Hematopoietic multipotent progenitor cell treated with erythropoietin and hydrocortisone succinate and interleukin-3 and kit ligand, for 4 days (in vitro differentiated cells): ENCODE data around the gene ZNF407.

Experiments used
- DNase-seq: peaks from one replicate; pipeline ENCODE4 v3.0.0-alpha.2; 2015

ZNF407 gene

DNA sequence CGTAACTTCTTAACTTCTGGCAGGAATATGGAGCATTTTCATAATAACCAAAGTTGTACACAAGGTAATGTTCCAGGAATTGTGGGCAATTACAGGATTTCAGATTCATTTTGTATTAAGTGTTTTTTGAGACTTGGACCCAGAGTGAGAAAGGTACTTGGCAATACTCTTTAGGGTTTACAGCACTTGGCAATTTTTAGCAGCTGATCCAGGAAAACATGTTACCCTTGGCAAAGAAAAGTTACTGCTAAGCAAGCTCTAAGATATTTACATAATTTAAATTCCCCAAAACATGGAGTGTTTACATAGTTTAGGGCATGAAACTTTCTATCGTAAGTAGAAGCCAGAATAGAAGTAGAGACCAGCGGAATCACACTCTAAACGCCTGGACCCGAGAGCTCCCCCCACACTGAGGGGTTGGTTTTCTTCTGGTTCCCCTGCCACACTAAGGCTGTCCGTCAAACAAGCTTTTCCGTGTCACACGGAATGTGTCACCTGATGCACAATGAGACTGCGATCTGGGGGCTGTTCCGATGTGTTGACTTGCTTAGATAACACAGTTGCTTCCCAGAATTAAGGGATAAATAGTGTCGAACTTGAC is 434.1 kb downstream of the ZNF407 start:
- DNase-seq = no peak

DNA sequence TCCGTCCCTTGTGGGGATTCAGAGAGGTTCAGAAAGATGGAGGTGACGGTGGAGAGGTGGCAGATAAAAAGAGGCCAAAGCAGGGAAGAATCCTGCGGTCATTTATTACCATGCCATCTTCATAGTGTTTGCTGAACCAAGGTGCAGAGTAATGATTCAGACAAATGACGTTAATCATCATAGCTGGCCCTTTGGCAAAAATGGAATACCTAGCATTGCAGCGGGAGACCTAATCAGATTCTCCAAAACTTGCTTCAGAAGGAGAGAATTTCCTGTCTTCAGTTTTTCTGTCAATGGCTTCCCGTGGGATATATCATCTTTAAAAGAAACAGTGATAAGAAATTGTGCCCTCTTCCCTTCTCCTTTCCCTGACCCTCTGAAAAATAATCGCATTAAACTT is 435.8 kb downstream of the ZNF407 start:
- no peak for DNase-seq

DNA sequence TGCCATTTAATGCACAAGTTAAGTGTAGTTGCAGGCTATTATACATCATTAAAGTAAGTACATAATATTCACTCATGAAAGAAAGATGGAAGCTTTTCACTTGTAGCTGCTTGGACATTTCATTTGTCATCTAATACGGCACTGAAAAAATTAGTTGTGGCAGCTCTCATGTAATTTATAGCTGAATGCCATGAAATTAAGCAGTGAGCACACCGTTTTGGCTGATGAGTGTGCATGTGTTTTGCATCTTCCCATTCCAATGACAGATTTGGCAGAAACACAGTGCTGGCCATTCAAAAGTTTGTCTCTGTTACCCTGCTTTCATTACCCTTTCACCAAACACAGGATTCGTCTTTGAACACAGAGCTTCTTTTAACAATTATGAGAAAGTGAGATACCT is 437.3 kb downstream of the ZNF407 start:
- DNase-seq = no peak

DNA sequence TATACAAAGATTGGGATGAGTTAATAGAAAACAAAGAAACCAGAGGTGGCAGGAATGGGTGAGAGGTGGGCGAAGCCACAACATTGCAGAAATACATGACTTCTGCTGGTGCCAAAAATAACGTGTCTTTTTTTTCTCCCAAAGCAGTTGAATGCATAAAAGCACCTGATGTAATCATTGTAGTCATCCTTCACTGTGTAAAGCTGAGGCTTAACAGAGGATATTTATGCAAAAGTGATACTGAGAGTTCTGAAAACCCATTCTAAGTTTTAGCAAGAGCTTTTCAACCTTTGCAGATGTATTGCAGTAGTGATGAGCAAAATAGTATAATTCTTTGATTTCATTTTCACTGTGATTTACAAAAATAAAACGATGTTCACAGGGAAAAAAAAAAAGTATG is 438.3 kb downstream of the ZNF407 start:
- no peak for DNase-seq

DNA sequence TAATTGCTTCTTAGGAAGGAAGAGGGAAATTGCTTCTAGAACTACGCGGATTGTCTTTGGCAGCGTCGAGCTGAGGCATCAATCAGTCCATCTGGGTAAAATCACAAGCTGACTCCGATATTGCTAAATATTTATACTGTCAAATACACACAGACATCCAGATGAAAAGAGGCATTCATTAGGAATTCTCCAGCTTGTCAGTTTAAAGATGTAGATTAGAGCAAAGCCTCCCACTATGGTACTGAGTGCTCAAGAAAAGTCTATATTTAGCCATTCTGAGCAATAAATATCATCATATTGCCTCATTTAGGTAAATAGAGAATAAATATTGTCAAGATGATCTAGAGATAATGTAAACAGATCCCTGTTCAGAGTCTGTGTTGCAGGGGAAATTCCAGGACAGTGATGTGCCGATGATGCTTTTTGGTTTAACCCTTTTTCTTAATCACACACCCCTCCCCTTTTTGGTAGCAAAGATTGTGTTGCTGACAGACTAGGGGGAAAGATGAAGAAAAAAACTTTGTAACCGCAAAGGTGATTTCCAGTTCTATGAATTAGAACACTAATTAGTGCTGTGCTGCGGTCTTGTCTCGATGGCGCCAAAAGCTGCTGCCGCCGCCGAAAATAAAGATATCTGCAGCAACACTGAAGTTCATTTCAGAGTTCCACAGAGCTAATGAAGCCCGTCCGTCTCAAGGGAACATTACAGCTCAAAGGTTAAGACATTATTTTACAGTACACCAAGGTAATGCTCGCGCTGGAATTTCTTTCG is 439.4 kb downstream of the ZNF407 start:
- DNase-seq = no peak

DNA sequence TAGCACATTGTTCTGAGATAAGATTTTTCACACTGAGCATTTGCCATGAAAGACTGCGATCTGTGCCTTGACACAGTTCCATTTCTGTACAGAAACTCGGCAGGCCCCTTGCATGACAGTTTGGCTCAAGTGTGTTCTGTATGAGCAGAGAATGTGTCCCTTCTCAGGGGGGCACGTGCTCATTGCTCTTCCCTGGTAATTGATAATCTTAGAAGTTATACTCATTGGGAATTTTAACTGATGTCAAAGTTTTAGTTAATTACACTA is 440.0 kb downstream of the ZNF407 start:
- DNase-seq = no peak

DNA sequence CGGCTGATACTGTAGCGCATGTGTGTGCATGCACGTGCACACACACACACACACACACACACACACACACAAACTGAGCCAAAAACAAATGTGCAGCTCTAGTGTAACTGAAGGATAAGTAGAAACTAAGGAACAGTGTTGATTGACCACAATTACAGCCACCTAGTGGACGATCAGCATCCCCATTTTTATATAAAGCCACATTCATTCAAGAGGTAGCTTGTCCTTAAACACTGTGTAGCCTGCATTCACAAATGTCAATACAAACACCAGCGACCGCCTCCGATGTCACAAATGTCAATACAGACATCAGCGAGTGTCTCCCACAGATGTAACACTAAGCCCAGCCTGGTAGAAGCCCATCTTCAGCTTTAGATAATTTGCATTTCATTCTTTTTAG is 443.9 kb downstream of the ZNF407 start:
- DNase-seq = peak; percentile 31

DNA sequence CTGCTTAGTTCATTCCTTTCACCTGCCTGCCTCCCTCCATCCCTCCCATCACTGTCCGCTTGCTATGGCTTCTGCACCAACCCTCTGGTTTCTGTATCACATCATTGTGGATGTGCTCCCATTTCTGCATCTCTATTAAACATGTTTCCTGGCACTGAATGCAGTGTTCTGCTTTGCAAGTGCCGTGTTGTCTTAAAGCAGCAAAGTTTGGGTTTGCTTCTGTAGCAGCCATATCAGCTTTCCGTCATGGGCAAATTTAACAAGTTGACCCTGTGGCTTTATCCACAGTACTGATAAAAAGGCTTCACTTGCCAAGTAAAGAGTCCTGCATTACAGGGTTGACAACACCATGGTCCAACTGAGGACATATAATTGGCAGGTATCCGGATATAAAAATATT is 445.8 kb downstream of the ZNF407 start:
- DNase-seq = no peak

DNA sequence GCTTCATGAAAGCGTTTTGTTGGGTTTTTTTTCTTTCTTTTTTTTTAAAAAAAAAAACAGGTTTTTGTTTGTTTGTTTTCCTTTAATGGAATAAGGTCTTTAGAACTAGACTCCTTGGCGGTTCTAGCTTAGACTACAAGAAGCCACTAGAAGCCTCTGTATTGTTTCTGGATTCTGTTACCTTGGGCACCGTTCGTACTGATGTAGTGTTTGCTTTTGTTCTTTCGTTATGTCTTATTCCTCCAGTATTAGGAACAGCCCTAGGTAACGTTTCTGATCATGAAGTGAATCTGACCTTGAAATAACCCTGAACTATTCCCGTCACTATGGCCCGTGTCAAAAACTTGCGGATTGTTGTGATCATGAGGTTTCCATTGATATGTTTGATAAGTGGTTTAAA is 446.6 kb downstream of the ZNF407 start:
- DNase-seq = no peak

DNA sequence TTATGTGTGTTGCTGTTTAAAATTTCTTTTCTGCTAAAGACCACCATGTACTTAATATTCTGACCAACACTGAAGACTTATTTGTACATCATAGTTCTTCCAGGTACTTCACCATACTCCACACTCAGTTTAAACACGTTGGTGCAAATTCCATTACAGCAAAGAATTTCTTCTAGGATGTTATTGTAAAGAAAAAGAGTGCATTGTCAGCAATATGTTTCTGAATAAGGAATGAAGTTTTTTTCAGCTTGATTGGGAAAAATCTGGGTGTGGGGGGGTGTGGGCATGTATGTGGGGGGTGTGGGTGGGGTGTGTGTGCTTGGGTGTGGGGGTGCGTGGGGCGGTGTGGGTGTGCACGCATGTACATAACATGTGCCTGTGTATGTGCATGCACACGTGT is 447.1 kb downstream of the ZNF407 start:
- no peak for DNase-seq

DNA sequence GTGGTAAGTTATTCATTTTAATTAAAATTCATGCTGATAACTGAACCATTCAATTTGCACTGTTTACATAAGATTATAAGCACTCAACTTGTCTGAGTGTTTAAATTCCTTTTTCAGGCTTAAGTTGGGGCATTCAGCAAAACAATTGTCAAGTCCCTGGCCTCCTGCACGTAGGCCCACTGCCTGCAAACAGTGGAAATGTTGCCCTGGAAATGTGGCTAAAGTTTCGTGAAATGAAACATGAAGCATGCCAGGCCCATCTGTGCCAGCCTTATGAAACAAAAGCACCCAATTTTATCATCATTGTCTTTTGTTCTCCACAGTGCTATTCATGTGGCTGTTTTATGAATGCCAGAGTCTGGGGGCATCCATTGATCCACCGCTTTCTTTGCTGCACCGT is 447.6 kb downstream of the ZNF407 start:
- DNase-seq = no peak

DNA sequence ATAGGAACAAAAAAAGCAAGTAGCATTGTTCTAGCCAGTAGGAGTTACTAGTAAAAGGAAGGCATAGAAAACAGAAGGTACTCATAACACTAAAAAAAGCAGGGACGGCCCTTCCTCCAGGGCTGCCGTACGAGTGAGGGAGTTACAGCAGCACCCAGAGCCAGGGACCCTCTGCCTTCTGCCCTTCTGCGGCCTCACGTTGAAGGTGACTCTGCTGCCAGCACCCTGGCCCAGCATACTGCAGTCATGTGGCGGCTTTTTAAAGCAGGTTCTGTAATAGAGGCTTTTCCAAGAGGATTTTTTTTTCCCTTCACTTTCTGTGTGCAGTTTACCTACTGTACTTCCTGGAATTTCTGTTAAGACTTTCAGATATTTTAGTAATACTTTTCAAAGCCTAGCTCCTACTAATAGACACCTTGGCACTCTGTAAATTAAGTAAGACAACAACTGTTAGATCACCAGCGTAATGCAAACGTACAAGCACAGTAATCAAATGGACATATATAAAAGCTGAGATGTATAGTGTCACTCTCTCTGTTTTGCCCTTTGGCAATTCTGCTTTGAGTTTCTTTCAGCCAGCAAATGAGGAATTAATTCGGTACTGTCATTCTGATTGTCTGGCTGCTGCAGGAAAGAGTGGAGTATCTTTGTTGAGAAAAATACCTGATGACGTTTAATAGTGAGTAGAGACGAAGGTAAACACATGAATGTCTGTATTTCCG is 449.7 kb downstream of the ZNF407 start:
- DNase-seq = no peak

DNA sequence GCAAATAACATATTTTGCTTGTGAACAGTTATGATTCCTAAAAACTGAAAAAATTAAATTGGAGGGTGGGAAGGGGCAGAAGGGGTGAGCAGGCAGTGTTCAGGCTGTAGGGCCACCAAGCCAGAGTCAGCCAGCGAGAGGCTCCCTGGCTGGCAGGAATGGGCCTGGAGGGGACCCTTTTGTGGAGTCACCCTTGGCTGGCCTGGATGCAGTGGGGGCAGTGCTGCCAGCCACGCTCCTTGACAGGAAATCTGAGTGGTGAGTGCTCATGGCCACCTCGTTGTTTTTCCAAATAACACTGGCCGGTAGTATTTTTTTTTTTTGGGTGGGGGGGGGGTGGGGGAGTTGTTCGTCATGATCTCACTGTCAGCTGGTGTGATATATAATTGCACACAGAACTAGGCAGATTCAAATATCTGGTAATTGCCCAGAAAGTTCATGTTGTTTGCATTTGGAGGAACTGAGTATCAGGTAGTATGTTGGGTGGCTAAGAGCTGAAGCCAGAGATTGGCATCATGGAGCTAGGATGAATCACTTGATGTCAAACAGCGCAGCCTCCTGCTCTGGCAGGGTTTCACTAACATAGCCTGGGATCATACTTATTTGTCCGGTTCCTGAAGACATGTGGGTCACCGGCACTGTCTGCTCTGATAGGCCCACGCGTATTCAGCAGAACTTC is 451.2 kb downstream of the ZNF407 start:
- no peak for DNase-seq

DNA sequence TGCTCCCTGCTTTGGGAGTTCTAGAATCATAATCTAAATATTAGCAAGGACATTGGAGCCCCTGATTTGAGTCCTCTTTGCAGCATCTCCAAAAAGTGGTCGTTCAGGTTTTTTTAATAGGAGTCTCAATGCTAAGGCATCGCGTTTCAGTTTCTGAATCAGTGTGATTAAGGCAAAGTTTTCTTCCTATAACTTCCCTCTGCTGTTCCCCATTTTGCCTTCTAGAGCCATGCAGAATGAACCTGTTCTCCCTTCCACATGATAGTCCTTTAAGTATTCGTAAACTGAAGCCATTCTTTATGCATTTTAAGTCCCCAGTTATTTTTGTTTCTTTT is 451.8 kb downstream of the ZNF407 start:
- DNase-seq = no peak

DNA sequence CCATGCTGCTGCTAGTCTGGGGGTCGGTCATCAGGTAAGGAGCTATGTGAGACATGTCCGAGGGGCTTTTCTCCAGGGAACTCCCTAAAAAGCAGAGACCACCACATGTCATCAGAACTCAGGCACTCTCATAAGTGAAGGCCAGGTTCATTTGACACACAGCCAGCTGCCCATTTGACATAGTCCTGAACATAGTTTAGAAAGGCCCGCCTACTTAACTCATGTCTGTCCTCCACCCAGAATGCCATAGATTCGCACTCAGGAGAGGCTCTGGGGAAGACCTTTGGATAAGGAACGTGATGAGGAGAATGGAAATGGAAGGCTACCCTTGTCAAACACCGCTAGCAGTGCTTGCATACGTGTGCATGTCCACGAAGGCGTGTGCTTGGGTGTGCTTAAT is 454.1 kb downstream of the ZNF407 start:
- DNase-seq = no peak

DNA sequence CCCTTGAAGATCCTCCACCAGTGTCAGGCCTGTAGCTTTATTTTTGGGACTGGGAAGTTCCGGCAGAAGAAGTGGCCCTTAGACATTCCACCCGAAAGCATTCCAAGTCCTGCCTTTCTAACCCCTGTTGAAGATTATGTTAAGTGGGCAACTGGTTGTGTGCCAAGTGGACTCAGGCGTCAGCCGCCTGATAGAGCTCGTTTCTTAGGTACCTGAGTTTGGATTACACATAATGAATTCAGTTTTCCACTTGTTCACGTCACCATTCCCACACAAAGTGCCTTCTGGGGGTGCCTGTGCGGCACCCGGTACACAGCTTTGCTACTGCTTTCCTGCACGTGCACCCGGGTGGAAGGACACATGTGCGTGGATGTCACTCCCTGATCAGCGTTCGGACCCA is 454.8 kb downstream of the ZNF407 start:
- DNase-seq = no peak

DNA sequence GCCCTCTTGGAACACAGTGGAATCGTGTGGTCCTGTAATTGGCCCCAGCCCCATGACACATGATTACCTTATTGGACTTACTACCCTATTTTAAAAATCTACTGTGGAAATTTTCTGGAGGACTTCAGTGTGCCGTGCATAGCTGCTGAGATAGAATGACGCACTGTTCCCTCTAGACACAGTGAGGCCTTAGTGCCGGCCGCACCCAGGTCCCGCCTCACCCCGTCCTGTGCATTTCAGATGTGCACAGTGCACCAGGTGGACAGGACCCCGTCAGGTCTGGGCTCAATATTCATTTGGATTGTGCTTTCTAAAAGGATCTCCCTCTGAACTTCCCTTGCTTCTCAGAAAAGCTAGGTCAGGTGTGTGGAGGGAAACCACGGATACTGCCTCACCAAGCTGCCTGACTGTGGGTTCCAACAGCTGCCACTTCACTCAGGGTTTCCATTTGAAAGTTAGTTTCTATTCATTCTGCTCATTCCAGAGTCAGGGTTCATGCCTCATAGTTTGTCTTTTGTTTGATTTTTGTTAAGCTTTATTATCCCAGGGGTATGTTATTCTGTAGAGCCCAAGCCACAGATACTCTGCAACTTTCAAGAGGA is 455.5 kb downstream of the ZNF407 start:
- DNase-seq = no peak

DNA sequence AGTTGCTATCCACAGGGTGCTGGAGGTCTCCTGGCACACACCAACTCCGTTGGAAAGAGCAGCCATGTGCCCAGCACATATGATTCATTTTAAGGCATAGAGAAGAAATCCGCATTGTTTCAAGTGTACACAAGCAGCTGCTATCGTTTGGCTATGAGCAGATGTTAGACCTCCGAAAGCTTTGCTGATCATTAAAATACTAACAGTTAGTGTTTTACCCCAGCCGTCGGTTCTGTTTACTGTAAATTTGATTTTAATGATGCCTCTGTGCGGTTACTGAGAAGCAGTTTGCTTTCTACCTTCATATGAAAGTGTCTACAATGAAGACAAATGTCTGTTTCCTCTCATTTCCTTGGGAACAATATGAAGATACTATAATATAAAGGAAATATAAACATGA is 456.4 kb downstream of the ZNF407 start:
- DNase-seq = no peak

DNA sequence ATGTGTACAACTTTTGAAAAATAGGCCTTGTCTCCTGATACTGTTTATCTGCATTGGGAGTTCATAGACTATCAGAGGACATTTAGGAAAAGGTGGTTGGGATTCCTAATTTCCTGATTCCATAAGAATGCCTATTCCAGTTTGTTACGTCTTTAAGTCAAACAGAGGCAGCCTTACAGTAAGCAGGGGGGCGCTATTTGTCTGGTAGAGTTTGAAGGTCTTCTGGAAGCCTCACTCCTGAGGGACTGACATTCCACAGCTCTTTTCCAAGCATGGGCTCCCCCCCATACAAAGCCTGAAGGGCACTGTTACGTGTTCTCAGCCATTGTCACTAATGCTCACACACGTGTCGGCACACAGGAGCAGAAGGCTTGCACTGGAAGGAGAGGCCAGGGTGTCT is 456.9 kb downstream of the ZNF407 start:
- no peak for DNase-seq

DNA sequence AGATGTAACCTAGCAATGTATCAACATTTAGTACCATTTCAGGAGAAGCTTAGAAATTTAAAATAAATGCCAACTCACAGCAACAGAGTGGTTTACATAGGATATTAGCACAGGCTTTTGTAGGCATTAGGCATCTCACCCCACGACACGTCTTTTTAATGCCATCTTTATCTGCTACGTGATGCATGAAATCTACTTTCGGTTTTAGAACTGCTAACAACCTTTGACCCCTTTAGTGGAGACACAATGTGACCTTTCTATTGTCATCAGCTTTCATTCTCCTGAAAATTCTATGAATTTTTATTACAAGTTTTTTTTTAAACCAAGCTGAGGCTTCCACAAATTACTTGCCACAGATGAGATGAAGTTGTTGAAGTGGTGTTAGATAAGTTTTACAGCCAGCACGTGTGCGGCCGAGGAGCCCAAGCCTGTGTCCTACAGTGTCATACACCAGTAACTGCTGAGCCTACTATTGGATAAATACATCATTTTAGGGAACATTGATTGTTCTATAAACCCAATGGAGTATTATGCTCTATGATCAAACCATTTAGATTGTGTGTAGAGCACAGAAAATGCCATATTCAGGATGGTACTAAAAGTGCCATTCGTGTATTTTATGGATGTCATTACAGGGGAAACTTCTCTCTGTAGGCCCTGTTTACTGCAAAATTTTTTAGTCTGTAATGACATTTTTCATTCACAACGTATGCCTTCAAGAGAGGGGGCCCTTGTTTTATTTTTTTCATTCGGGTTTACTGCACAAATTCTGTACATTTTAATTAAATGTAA is 459.7 kb downstream of the ZNF407 start:
- DNase-seq = no peak

DNA sequence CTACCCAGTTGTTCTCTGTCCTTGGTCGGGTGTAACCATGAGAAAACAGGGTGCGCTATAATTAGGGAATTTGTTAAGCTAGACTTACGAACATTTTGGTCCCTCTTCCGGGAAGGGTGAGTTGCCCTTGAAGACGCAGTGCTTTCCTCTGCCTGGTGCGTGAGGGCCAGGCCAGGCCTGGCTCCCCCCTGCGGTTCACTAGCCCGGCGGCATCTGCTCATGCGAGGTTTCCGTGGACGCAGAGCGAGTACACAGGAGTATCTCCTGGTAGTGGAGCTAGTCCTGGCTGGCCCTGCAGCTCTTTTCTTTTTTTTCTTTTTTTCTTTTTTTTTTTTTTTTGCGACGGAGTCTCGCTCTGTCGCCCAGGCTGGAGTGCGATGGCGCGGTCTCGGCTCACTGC is 462.5 kb downstream of the ZNF407 start:
- DNase-seq = no peak

DNA sequence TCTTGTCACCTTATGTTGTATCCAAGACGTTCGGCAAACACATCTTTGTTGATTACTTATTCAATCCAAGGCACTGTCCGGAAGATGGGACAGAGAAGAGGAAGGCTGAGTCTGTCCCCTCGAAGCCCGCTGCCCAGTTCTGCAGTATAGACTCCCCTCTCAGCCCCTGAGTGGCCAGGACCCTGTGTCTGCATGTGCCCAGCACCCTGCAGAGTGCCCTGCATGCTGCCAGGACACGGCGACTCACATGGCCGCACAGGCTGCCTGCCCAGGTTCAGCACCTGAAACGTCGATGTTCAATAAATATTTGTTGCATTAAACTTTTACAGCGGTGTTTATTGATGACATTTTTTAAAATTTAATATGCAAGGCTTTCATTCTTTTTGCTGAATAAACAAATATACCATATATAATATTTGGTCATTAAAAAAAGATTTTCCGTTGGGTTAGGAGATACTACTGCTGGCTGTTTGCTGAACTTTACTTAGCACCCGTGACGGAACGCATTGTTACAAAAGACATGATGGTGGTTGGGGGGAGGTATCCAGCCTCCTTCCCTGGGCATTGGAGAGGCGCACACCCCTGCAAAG is 464.7 kb downstream of the ZNF407 start:
- no peak for DNase-seq

DNA sequence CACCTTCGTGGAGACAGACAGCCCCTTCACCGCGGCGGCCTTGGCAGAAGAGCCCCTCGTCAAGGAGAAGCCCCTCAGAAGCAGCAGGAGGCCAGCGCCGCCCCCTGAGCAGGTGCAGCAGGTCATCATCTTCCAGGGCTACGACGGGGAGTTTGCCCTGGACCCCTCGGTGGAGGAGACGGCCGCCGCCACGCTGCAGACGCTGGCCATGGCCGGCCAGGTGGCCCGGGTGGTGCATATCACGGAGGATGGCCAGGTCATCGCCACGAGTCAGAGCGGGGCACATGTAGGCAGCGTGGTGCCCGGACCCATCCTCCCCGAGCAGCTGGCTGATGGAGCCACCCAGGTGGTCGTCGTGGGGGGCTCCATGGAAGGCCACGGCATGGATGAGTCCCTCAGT is 465.5 kb downstream of the ZNF407 start:
- no peak for DNase-seq
